OCI-LY3 (cell line): ENCODE measurements around the gene DENND1A.
"Not testable (repeated sequence)": the region's sequence is repeated elsewhere in the genome, so short reads cannot be mapped to it uniquely, and the experiment has no call there.

Source experiments
- H2AFZ ChIP-seq: fragments of 200-600, 300-600 bp; shearing (Covaris generic); 2 replicates; pipeline ENCODE4 v1.6.0; 2014; ENCODE audit warnings: antibody characterized with exemption, low read depth, low read length
- H3K27ac ChIP-seq: fragments of 200-600, 300-600 bp; sonication (generic); 2 replicates; pipeline ENCODE4 v1.5.1; 2014; ENCODE audit warnings: mild to moderate bottlenecking, low read length, moderate library complexity, mixed read lengths
- H3K27me3 ChIP-seq: fragments of 200-600, 300-600 bp; sonication (generic); 2 replicates; pipeline ENCODE4 v1.6.1; 2014; ENCODE audit warnings: low read depth, low read length, mixed read lengths
- H3K36me3 ChIP-seq: fragments of 200-600, 300-600 bp; sonication (generic); replicated peaks from 2 replicates; pipeline ENCODE3; 2014; ENCODE audit warnings: low read depth, low read length, mixed read lengths
- H3K4me1 ChIP-seq: fragments of 300-600, 200-600 bp; sonication (generic); 2 replicates; pipeline ENCODE4 v1.6.1; 2014; ENCODE audit warnings: low read length, mixed read lengths
- H3K4me2 ChIP-seq: fragments of 200-600, 300-600 bp; sonication (generic); 2 replicates; pipeline ENCODE4 v1.6.1; 2014; ENCODE audit warnings: low read length, mixed read lengths
- H3K4me3 ChIP-seq: fragments of 300-600, 200-600 bp; sonication (generic); 2 replicates; pipeline ENCODE4 v1.5.1; 2014; ENCODE audit warnings: antibody characterized with exemption, mild to moderate bottlenecking, low read length, moderate library complexity
- H3K79me2 ChIP-seq: fragments of 300-600, 200-600 bp; shearing (Covaris generic); 2 replicates; pipeline ENCODE4 v1.6.1; 2014; ENCODE audit warnings: mild to moderate bottlenecking, low read length, mixed read lengths
- H3K9ac ChIP-seq: fragments of 300-600, 200-600 bp; shearing (Covaris generic); 2 replicates; pipeline ENCODE4 v1.6.0; 2014; ENCODE audit warnings: mild to moderate bottlenecking, low read length, moderate library complexity
- H3K9me3 ChIP-seq: fragments of 200-600, 300-600 bp; shearing (Covaris generic); 2 replicates; pipeline ENCODE4 v1.6.1; 2014; ENCODE audit warnings: low read length, mixed read lengths; ENCODE audit not compliant: insufficient read depth
- H4K20me1 ChIP-seq: fragments of 200-600, 300-600 bp; sonication (generic); 2 replicates; pipeline ENCODE4 v1.6.1; 2016; ENCODE audit warnings: low read length, mixed read lengths; ENCODE audit not compliant: insufficient read depth
- EZH2phosphoT487 ChIP-seq: fragments of 200-600 bp; shearing (Covaris generic); IDR thresholded peaks from 2 replicates; pipeline ENCODE4 v1.6.1; 2018; ENCODE audit warnings: antibody characterized with exemption, mixed run types, low read depth
- TF ChIP-seq, protein P1 (sequence below): fragments of 200-600, 300-600 bp; sonication (generic); IDR thresholded peaks from 2 replicates; pipeline ENCODE4 v1.5.1; 2014; ENCODE audit warnings: antibody characterized with exemption, low read length, low read depth

DENND1A gene

DNA sequence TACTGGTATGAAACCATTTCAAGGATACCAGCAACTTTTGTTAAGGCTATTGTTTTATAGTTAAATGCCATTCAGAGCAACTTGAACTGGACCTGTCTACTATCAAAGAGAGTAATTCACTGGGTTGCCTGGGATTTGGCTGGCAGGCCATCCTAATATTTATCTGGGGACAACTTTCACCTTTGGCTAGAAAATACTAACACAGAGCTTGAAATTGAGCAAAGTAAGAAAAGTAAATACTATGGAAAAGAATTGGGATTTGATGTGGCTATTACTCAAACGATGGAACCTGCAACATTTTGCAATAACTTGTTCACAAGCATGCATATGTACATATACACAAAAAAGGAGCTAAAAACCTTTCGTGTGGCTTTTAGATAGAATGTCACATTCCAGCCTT is 191.3 kb downstream of the DENND1A start:
- H3K79me2 ChIP-seq: no peaks in the 10 kb centered on the region
- no peak overlapping the region for H3K4me2 ChIP-seq
- no peak overlapping the region for H2AFZ ChIP-seq
- H3K4me3 ChIP-seq: no peak overlapping the region
- no peak overlapping the region for H3K27ac ChIP-seq
- TF ChIP-seq, protein P1, sequence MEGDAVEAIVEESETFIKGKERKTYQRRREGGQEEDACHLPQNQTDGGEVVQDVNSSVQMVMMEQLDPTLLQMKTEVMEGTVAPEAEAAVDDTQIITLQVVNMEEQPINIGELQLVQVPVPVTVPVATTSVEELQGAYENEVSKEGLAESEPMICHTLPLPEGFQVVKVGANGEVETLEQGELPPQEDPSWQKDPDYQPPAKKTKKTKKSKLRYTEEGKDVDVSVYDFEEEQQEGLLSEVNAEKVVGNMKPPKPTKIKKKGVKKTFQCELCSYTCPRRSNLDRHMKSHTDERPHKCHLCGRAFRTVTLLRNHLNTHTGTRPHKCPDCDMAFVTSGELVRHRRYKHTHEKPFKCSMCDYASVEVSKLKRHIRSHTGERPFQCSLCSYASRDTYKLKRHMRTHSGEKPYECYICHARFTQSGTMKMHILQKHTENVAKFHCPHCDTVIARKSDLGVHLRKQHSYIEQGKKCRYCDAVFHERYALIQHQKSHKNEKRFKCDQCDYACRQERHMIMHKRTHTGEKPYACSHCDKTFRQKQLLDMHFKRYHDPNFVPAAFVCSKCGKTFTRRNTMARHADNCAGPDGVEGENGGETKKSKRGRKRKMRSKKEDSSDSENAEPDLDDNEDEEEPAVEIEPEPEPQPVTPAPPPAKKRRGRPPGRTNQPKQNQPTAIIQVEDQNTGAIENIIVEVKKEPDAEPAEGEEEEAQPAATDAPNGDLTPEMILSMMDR: no peak
- no peak for TF ChIP-seq EZH2phosphoT487
- H3K9me3 ChIP-seq: no peaks in the 10 kb centered on the region
- H3K27me3 ChIP-seq: no peaks in the 10 kb centered on the region
- H3K36me3 ChIP-seq: no peaks in the 10 kb centered on the region
- H4K20me1 ChIP-seq: peaks cover 38% of the 10 kb centered on the region
- H3K4me1 ChIP-seq: peaks cover 14% of the 10 kb centered on the region
- H3K9ac ChIP-seq: no peak overlapping the region

DNA sequence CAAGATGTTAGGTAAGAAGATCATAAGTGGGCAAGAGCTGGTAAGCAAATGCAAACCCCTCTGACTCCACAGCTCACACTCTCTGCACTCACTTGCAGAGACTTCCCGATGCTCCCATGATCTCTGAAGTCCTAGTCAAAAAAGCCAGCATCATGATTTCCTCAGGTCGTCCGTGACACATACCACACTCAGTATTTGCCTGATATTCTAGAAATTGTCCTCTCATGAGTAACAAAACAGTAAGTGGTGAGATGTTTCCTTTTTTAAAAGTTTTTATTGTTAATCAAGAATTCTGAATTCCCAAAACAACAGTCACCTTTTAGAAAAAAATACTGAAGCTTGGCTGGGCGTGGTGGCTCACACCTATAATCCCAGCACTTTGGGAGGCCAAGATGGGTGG is 194.6 kb downstream of the DENND1A start:
- H3K9ac ChIP-seq: no peak overlapping the region
- peaks cover 11% of the 10 kb centered on the region for H3K4me1 ChIP-seq
- H3K4me3 ChIP-seq: no peak overlapping the region
- no peak overlapping the region for H3K27ac ChIP-seq
- H2AFZ ChIP-seq: no peak overlapping the region
- no peaks in the 10 kb centered on the region for H3K9me3 ChIP-seq
- no peak overlapping the region for H3K4me2 ChIP-seq
- H3K27me3 ChIP-seq: no peaks in the 10 kb centered on the region
- H3K36me3 ChIP-seq: peaks cover 3% of the 10 kb centered on the region
- TF ChIP-seq EZH2phosphoT487: no peak
- TF ChIP-seq, protein P1: no peak
- no peaks in the 10 kb centered on the region; the same call in 1 of the 2 replicates for H3K79me2 ChIP-seq
- H4K20me1 ChIP-seq: peaks cover 28% of the 10 kb centered on the region; the same call in 1 of the 2 replicates

DNA sequence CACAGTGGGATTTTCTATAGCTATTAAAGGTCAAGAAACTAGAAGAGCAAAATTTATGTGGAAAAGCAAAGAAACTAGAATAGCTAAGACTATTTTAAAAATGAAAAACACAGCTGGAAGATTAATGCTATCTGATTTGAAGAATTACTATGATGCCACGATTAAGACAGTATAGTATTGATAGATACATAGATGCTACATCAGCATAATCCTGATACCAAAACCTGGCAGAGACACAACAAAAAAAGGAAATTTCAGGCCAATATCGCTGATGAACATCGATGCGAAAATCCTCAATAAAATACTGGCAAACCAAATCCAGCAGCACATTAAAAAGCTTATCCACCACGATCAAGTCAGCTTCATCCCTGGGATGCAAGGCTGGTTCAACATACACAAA is 201.4 kb downstream of the DENND1A start:
- not testable (repeated sequence) for H3K9ac ChIP-seq, H2AFZ ChIP-seq, H3K4me2 ChIP-seq, H3K4me1 ChIP-seq, H3K9me3 ChIP-seq, H3K27ac ChIP-seq, H3K27me3 ChIP-seq, H3K4me3 ChIP-seq
- peaks cover 36% of the 10 kb centered on the region for H4K20me1 ChIP-seq
- H3K36me3 ChIP-seq: peaks cover 19% of the 10 kb centered on the region
- peaks cover 26% of the 10 kb centered on the region for H3K79me2 ChIP-seq

DNA sequence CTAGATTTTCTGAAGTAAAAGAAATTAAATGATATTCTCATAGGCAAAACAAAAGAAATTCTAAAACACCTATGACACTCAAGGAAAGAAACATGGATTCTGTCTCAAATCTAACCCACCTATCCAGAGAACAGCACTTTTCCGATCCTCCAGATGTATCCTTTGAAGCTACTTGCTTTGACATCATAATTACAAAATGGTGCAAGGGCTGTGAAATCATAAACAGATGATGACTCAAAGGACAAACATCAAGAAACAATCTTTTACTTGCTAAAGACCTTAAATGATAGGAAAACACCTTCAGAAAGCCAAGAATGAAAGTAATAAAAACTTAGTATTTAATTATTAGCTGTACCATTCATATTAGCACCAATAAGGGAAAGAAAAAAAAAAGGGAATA is 202.6 kb downstream of the DENND1A start:
- no peak overlapping the region for H3K4me2 ChIP-seq
- H3K27ac ChIP-seq: no peak overlapping the region
- H3K79me2 ChIP-seq: peaks cover 26% of the 10 kb centered on the region
- H3K9ac ChIP-seq: no peak overlapping the region
- peaks cover 36% of the 10 kb centered on the region for H4K20me1 ChIP-seq
- H3K4me3 ChIP-seq: no peak overlapping the region
- H3K4me1 ChIP-seq: no peaks in the 10 kb centered on the region
- peaks cover 21% of the 10 kb centered on the region for H3K36me3 ChIP-seq
- no peaks in the 10 kb centered on the region for H3K27me3 ChIP-seq
- no peak for TF ChIP-seq EZH2phosphoT487
- H2AFZ ChIP-seq: no peak overlapping the region
- 0 out of 2 replicates have a peak, but pooled peaks cover 12% of the 10 kb centered on the region for H3K9me3 ChIP-seq

DNA sequence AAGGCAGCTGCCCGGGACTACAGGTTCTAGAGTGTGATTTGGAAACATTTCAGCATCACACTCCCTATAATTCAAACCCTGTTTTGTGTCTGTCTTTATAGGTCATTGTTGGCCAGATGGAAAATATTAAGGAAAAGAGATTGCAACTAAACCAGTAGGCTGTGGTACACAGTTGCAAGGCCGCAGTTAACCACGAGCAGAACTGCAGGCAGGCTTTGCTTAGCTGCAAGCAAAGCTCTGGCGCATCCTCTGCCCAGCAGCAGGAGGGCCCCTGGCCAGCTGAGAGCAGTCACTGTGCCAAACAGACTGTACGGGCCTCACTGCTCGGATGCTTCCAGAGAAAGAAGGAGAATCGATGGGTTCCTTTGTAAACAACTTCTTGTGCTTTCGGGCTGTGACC is 204.5 kb downstream of the DENND1A start:
- H3K9ac ChIP-seq: no peak overlapping the region
- H3K27me3 ChIP-seq: no peaks in the 10 kb centered on the region
- H3K79me2 ChIP-seq: peaks cover 26% of the 10 kb centered on the region
- no peaks in the 10 kb centered on the region for H3K4me1 ChIP-seq
- peaks cover 31% of the 10 kb centered on the region for H4K20me1 ChIP-seq
- peaks cover 25% of the 10 kb centered on the region for H3K36me3 ChIP-seq
- H3K9me3 ChIP-seq: 0 out of 2 replicates have a peak, but pooled peaks cover 12% of the 10 kb centered on the region
- no peak overlapping the region for H3K4me3 ChIP-seq
- H3K4me2 ChIP-seq: no peak overlapping the region
- no peak overlapping the region for H3K27ac ChIP-seq
- TF ChIP-seq, protein P1: no peak
- TF ChIP-seq EZH2phosphoT487: no peak
- H2AFZ ChIP-seq: no peak overlapping the region
